Thymus (tissue), 11 donors: Measurements from ENCODE around the gene CCDC112. TPM values are rescaled to one million over a fixed set of nuclear protein-coding genes. Genes with fewer than 3 reads are reported as not detected.

Experiments used
- DNase-seq, 9 donors: peaks; one replicate each; pipeline ENCODE4 v3.0.0-alpha.2; 2013; ENCODE audit warnings: low spot score in 9 of 9, low read depth in 6 of 9, missing footprints in 1 of 9
- H3K27ac ChIP-seq, 2 donors: one replicate each; pipeline ENCODE4 v1.5.1; 2013; ENCODE audit warnings: control low read depth in 1 of 2, low read depth in 1 of 2, low read length in 1 of 2, mild to moderate bottlenecking in 1 of 2, moderate library complexity in 1 of 2
- H3K27me3 ChIP-seq, 2 donors: one replicate each; pipeline ENCODE4 v1.5.1; 2013; ENCODE audit warnings: low read length in 1 of 2; ENCODE audit not compliant: control insufficient read depth in 2 of 2, insufficient read depth in 1 of 2
- H3K36me3 ChIP-seq, 2 donors: one replicate each; pipeline ENCODE4 v1.5.1; 2013; ENCODE audit warnings: low read length in 1 of 2, mild to moderate bottlenecking in 1 of 2, moderate library complexity in 1 of 2; ENCODE audit not compliant: control insufficient read depth in 2 of 2, insufficient read depth in 2 of 2
- H3K4me1 ChIP-seq, 2 donors: one replicate each; pipeline ENCODE4 v1.5.1; 2013; ENCODE audit warnings: low read length in 2 of 2; ENCODE audit not compliant: control insufficient read depth in 2 of 2, insufficient read depth in 2 of 2
- H3K4me3 ChIP-seq, 2 donors: one replicate each; pipeline ENCODE4 v1.5.1; 2013; ENCODE audit warnings: low read length in 2 of 2, control low read depth in 1 of 2, mild to moderate bottlenecking in 1 of 2
- H3K9me3 ChIP-seq, 2 donors: one replicate each; pipeline ENCODE4 v1.5.1; 2013; ENCODE audit warnings: low read length in 1 of 2, mild to moderate bottlenecking in 1 of 2; ENCODE audit not compliant: control insufficient read depth in 2 of 2, insufficient read depth in 1 of 2
- WGBS: extraction: QIAGEN DNeasy Blood & Tissue Kit; methylation state at CpG from one replicate; pipeline ENCODE4 v1.1.7; 2013; 5-methylcytosine and 5-hydroxymethylcytosine counted together
- polyA plus RNA-seq: library from polyadenylated mRNA; stranded (reverse); fragments of 200-250 nt; gene quantifications from one replicate; pipeline ENCODE4 v1.2.3, GENCODE V29; 2013
- total RNA-seq: library from RNA; stranded (reverse); fragments of 120-200 nt; gene quantifications from one replicate; pipeline ENCODE4 v1.2.4, GENCODE V29; 2013
- donor health status: healthy.

Gene CCDC112
- total and polyA plus RNA-seq, 2 donors = 5.6 to 7.2 TPM

- Histone ChIP-seq H3K9me3 (no peaks in the 10 kb centered on the region), H3K36me3 (peaks cover 8 to 40% of the 10 kb centered on the region in 2 donors), H3K27me3 (no peaks in the 10 kb centered on the region), H3K4me3 (no peak overlapping the region), H3K27ac (no peak overlapping the region), H3K4me1 (no peaks in the 10 kb centered on the region)
- no peak for DNase-seq
- WGBS = 100% methylated on average over 1 of the region's 1 CpG
Observed at GRCh38 chr5:115227281-115227680, 69.2 kb downstream of the CCDC112 start.

Other genes starting within 250 kb of the CCDC112 start
- gene TRIM36, start 126.7 kb downstream of the CCDC112 start, total RNA-seq = 1.8 TPM
- gene TRIM36, start 126.7 kb downstream of the CCDC112 start, polyA plus RNA-seq = 2.0 TPM
- gene PGGT1B, start 33.8 kb downstream of the CCDC112 start, total RNA-seq = 26.8 TPM
- 6.0 TPM for gene PGGT1B, start 33.8 kb downstream of the CCDC112 start, polyA plus RNA-seq
- gene FEM1C, start 248.1 kb upstream of the CCDC112 start, total RNA-seq = 8.5 TPM
- gene FEM1C, start 248.1 kb upstream of the CCDC112 start, polyA plus RNA-seq = 8.1 TPM